ENCODE data around the gene ST6GALNAC1. TPM values are rescaled to one million over a fixed set of nuclear protein-coding genes. Genes with fewer than 3 reads are reported as not detected.

ST6GALNAC1 gene
- total and polyA plus RNA-seq, 2 of the 13 experiments (the other 11 are each of a cell fraction or from before 2014, with no cell fraction given), result not detected

- TF ChIP-seq TFDP2 (CRISPR knock-in tag; IDR thresholded peaks at IDR 0.05), result 0 out of 2 replicates have a peak, but pooled peaks have one; percentile 32
- no peak for TF ChIP-seq ZBTB14 (CRISPR knock-in tag; IDR thresholded peaks at IDR 0.05)
- TF ChIP-seq ATAD3A (CRISPR knock-in tag; IDR thresholded peaks at IDR 0.05), result no peak
- TF ChIP-seq, protein P1, sequence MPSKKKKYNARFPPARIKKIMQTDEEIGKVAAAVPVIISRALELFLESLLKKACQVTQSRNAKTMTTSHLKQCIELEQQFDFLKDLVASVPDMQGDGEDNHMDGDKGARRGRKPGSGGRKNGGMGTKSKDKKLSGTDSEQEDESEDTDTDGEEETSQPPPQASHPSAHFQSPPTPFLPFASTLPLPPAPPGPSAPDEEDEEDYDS (CRISPR knock-in tag; IDR thresholded peaks at IDR 0.05), result peak; percentile 76; the same call in 1 of the 2 replicates
- no peak for TF ChIP-seq REL (CRISPR knock-in tag; conservative IDR thresholded peaks at IDR 0.05)
- no peak for TF ChIP-seq HOXA7 (CRISPR knock-in tag; IDR thresholded peaks at IDR 0.05)
- TF ChIP-seq, protein P2, sequence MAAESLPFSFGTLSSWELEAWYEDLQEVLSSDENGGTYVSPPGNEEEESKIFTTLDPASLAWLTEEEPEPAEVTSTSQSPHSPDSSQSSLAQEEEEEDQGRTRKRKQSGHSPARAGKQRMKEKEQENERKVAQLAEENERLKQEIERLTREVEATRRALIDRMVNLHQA (CRISPR knock-in tag; IDR thresholded peaks at IDR 0.05), result no peak
- TF ChIP-seq, protein P3, sequence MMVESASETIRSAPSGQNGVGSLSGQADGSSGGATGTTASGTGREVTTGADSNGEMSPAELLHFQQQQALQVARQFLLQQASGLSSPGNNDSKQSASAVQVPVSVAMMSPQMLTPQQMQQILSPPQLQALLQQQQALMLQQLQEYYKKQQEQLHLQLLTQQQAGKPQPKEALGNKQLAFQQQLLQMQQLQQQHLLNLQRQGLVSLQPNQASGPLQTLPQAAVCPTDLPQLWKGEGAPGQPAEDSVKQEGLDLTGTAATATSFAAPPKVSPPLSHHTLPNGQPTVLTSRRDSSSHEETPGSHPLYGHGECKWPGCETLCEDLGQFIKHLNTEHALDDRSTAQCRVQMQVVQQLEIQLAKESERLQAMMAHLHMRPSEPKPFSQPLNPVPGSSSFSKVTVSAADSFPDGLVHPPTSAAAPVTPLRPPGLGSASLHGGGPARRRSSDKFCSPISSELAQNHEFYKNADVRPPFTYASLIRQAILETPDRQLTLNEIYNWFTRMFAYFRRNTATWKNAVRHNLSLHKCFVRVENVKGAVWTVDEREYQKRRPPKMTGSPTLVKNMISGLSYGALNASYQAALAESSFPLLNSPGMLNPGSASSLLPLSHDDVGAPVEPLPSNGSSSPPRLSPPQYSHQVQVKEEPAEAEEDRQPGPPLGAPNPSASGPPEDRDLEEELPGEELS (CRISPR knock-in tag; IDR thresholded peaks at IDR 0.05), result peak; percentile 97
- 0 out of 2 replicates have a peak, but pooled peaks have one; percentile 48 for TF ChIP-seq SATB2 (CRISPR knock-in tag; IDR thresholded peaks at IDR 0.05)
- no peak for TF ChIP-seq ZKSCAN1 (IDR thresholded peaks at IDR 0.05; ENCODE audit: low read length)
- TF ChIP-seq FOXO1 (CRISPR knock-in tag; IDR thresholded peaks at IDR 0.05), result peak; percentile 90; the same call in 1 of the 2 replicates
- TF ChIP-seq GATA4 (IDR thresholded peaks at IDR 0.05; ENCODE audit: borderline replicate concordance, low read depth), result no peak
- TF ChIP-seq LCORL (IDR thresholded peaks at IDR 0.05), result no peak
- peak; percentile 85 for TF ChIP-seq LCORL (CRISPR knock-in tag; IDR thresholded peaks at IDR 0.05)
- TF ChIP-seq ZNF557 (CRISPR knock-in tag; IDR thresholded peaks at IDR 0.05), result peak; percentile 25; the same call in 1 of the 2 replicates
- no peak for TF ChIP-seq SP1 (IDR thresholded peaks at IDR 0.05)
- TF ChIP-seq SP1 (CRISPR knock-in tag; IDR thresholded peaks at IDR 0.05), result no peak
- no peak for TF ChIP-seq NPAS2 (CRISPR knock-in tag; IDR thresholded peaks at IDR 0.05; ENCODE audit: borderline replicate concordance)
- TF ChIP-seq ZNF790 (CRISPR knock-in tag; IDR thresholded peaks at IDR 0.05; ENCODE audit: borderline replicate concordance), result no peak
- no peak for TF ChIP-seq ZBTB21 (CRISPR knock-in tag; IDR thresholded peaks at IDR 0.05)
- TF ChIP-seq PHF8 (CRISPR knock-in tag; IDR thresholded peaks at IDR 0.05), result no peak
- TF ChIP-seq ZNF282 (IDR thresholded peaks at IDR 0.05; ENCODE audit: partially characterized antibody), result no peak
- no peak for TF ChIP-seq ZNF704 (CRISPR knock-in tag; IDR thresholded peaks at IDR 0.05; ENCODE audit: borderline replicate concordance)
- no peak for TF ChIP-seq ZNF496 (CRISPR knock-in tag; IDR thresholded peaks at IDR 0.05; ENCODE audit: insufficient replicate concordance)
Measured at GRCh38 chr17:76691379-76692191, 48.0 kb upstream of the ST6GALNAC1 start (continued).

Measured in HepG2 (cell line).